HCT116 (cell line): ENCODE results near the gene ANKRD22. TPM values are rescaled to one million over a fixed set of nuclear protein-coding genes. Genes with fewer than 3 reads are reported as not detected.

Source experiments
- ATAC-seq: fragments of 200-7000 bp; cut with Tn5 transposase; 2 replicates; pipeline ENCODE4 v1.9.1; 2020; ENCODE audit warnings: mild to moderate bottlenecking, moderate library complexity
- BruUV-seq: library from RNA; stranded (reverse); fragments of 400-500 nt; replicated peaks from 2 replicates; lab custom pipeline; 2021; lab: Mats Ljungman, UMichigan
- CTCF ChIA-PET: fragments of 300-600 bp; sonication (Branson Sonifier 250); formaldehyde crosslinking; loops from one replicate; lab custom pipeline; 2021; ENCODE audit warnings: antibody characterized with exemption; lab: Charles Lee
- POLR2A ChIA-PET: fragments of 300-600, 350-600 bp; sonication (Branson Sonifier 250); formaldehyde crosslinking; loops from one replicate; lab custom pipeline; 2021; ENCODE audit warnings: antibody characterized with exemption; lab: Charles Lee
- RAD21 ChIA-PET, 2 experiments: fragments of 300-600 bp; sonication (Branson Sonifier 250); formaldehyde crosslinking; loops; one replicate each; lab custom pipeline; 2023; ENCODE audit warnings: low total read pairs in 2 of 2; ENCODE audit not compliant: uncharacterized antibody in 2 of 2, unreplicated experiment in 2 of 2, low non-redundant PET in 1 of 2; lab: Charles Lee
- DNase-seq: peaks from one replicate; pipeline ENCODE4 v3.0.0-alpha.2; 2010; ENCODE audit warnings: low read depth, low spot score
- H2AFZ ChIP-seq: fragments of 200-600 bp; shearing (Covaris generic), sonication (generic); 2 replicates; pipeline ENCODE4 v1.6.1; 2017; ENCODE audit warnings: low read depth, mixed run types, mixed read lengths, antibody characterized with exemption, low read length; ENCODE audit not compliant: poor library complexity, severe bottlenecking
- H3K27ac ChIP-seq: 2 replicates; pipeline ENCODE4 v1.5.1; 2012; ENCODE audit warnings: low read depth, low read length
- H3K27me3 ChIP-seq: fragments of 200-600 bp; sonication (generic); 2 replicates; pipeline ENCODE4 v1.6.1; 2016; ENCODE audit warnings: mixed run types, low read length, mixed read lengths; ENCODE audit not compliant: insufficient read depth
- H3K36me3 ChIP-seq, 2 experiments: fragments of 200-500 bp in 1 of 2; fragments of 200-600 bp in 1 of 2; sonication (Bioruptor generic) in 1 of 2; sonication (generic) in 1 of 2; 2 replicates each; pipeline versions ENCODE4 v1.5.1 to v1.6.1; 2014 to 2016; ENCODE audit warnings: low read length in 2 of 2, inconsistent platforms in 1 of 2, mixed read lengths in 1 of 2, mixed run types in 1 of 2; ENCODE audit not compliant: insufficient read depth in 2 of 2, control insufficient read depth in 1 of 2
- H3K4me1 ChIP-seq, 2 experiments: fragments of 200-600 bp in 1 of 2; sonication (generic) in 1 of 2; 2 replicates each; pipeline versions ENCODE4 v1.5.1 to v1.6.1; 2012 to 2017; ENCODE audit warnings: low read length in 2 of 2, inconsistent platforms in 1 of 2, mild to moderate bottlenecking in 1 of 2, mixed read lengths in 1 of 2, mixed run types in 1 of 2, moderate library complexity in 1 of 2; ENCODE audit not compliant: insufficient read depth in 2 of 2, control insufficient read depth in 1 of 2
- H3K4me2 ChIP-seq: fragments of 200-600 bp; sonication (generic); 2 replicates; pipeline ENCODE4 v1.6.1; 2017; ENCODE audit warnings: mixed run types, low read length, mixed read lengths
- H3K4me3 ChIP-seq, 2 experiments: fragments of 200-600 bp in 1 of 2; sonication (generic) in 1 of 2; replicated peaks in 1 of 2; 2 replicates each; pipeline ENCODE4 v1.5.1; 2011 to 2016; ENCODE audit warnings: low read length in 2 of 2, control low read depth in 1 of 2, low read depth in 1 of 2, mild to moderate bottlenecking in 1 of 2, mixed read lengths in 1 of 2, mixed run types in 1 of 2
- H3K79me2 ChIP-seq: fragments of 200-600 bp; sonication (generic); 2 replicates; pipeline ENCODE4 v1.6.1; 2017; ENCODE audit warnings: mild to moderate bottlenecking, mixed run types, low read length, moderate library complexity, mixed read lengths; ENCODE audit not compliant: insufficient read depth
- H3K9ac ChIP-seq: fragments of 200-600 bp; sonication (generic); 2 replicates; pipeline ENCODE4 v1.6.1; 2016; ENCODE audit warnings: low read length, mixed read lengths
- H3K9me2 ChIP-seq: fragments of 200-600 bp; sonication (generic), shearing (Covaris generic); 2 replicates; pipeline ENCODE4 v1.6.1; 2017; ENCODE audit warnings: mixed run types, mild to moderate bottlenecking, moderate library complexity; ENCODE audit not compliant: insufficient read depth
- H3K9me3 ChIP-seq, 2 experiments: fragments of 200-500 bp in 1 of 2; fragments of 200-600 bp in 1 of 2; sonication (Bioruptor generic) in 1 of 2; sonication (generic) in 1 of 2; 2 replicates each; pipeline ENCODE4 v1.6.1; 2014 to 2017; ENCODE audit warnings: low read length in 2 of 2, mixed read lengths in 2 of 2, inconsistent platforms in 1 of 2, low read depth in 1 of 2, mild to moderate bottlenecking in 1 of 2, mixed run types in 1 of 2, moderate library complexity in 1 of 2; ENCODE audit not compliant: control insufficient read depth in 1 of 2, insufficient read depth in 1 of 2
- H4K20me1 ChIP-seq: fragments of 200-600 bp; sonication (generic), shearing (Covaris generic); 2 replicates; pipeline ENCODE4 v1.6.1; 2017; ENCODE audit warnings: mixed run types, mild to moderate bottlenecking, moderate library complexity; ENCODE audit not compliant: insufficient read depth
- CEBPB ChIP-seq: IDR thresholded peaks from 2 replicates; pipeline ENCODE4 v1.6.1; 2012; ENCODE audit warnings: low read depth
- EGR1 ChIP-seq: IDR thresholded peaks from 2 replicates; pipeline ENCODE4 v1.6.1; 2012; ENCODE audit warnings: low read depth
- EZH2phosphoT487 ChIP-seq: fragments of 200-600 bp; IDR thresholded peaks from 2 replicates; pipeline ENCODE4 v1.6.1; 2018; ENCODE audit warnings: antibody characterized with exemption, borderline replicate concordance
- FOSL1 ChIP-seq: IDR thresholded peaks from 2 replicates; pipeline ENCODE4 v1.6.1; 2012; ENCODE audit warnings: low read depth
- JUND ChIP-seq: IDR thresholded peaks from 2 replicates; pipeline ENCODE4 v1.6.1; 2012
- RAD21 ChIP-seq: IDR thresholded peaks from 2 replicates; pipeline ENCODE4 v1.6.1; 2012; ENCODE audit warnings: low read depth, mild to moderate bottlenecking
- SIN3A ChIP-seq: IDR thresholded peaks from 2 replicates; pipeline ENCODE4 v1.6.1; 2012; ENCODE audit warnings: low read depth
- SP1 ChIP-seq: IDR thresholded peaks from 2 replicates; pipeline ENCODE4 v1.6.1; 2012; ENCODE audit warnings: low read depth
- SRF ChIP-seq: IDR thresholded peaks from 2 replicates; pipeline ENCODE4 v1.6.1; 2012; ENCODE audit warnings: low read depth
- ZFX ChIP-seq: fragments of 450-650 bp; IDR thresholded peaks from 2 replicates; pipeline ENCODE4 v1.6.1; 2017
- intact Hi-C: fragments of 100-400 bp; cut with micrococcal nuclease; formaldehyde crosslinking; loops from 2 replicates; pipeline ENCODE4 v1.10.0; 2022
- total RNA-seq: library from RNA; stranded (reverse); gene quantifications from one replicate; pipeline ENCODE4 v1.2.1, GENCODE V29; 2021; ENCODE audit not compliant: unreplicated experiment
- TF ChIP-seq, protein P1 (sequence below): IDR thresholded peaks from 2 replicates; pipeline ENCODE4 v1.6.1; 2011; ENCODE audit warnings: mild to moderate bottlenecking, low read length, moderate library complexity; ENCODE audit not compliant: insufficient replicate concordance; ENCODE audit errors: extremely low read depth
- TF ChIP-seq, protein P2 (sequence below): IDR thresholded peaks from 2 replicates; pipeline ENCODE4 v1.6.1; 2012; ENCODE audit warnings: low read depth

Gene ANKRD22
- total RNA-seq, 1 experiment from 2014 or later = 2.3 TPM

DNA sequence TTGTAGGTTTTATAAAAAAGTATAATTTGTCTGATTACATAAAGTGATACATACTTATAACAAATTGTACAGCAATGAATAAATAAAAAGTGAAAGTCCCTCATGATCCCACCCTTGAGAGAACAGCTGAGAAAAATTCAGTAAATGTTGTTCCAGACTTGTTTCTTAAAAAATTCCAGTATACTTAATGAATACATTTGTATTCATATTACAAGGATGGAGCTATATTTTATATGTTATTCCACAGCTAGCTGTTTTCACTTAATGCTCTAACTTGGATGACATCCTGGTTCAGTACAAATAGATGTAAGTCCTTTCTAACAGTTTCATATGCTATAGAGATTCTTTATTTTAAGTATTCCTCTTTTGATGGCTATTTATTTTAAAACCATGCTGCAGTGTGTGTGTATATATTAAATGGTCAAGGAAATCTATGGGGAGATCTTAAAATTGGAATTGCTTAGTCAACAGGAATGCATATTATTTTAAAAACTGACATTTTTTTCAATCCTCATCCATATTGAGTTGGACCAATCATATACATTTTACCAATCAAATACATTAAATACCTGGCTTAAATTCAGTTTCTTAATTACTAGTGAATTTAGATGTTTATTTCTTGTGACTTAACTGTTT is 37.3 kb upstream of the ANKRD22 start:
- intact Hi-C loops = no loop called here
- Histone ChIP-seq H2AFZ (no peak overlapping the region), H3K4me1 (peaks cover 5 to 53% of the 10 kb centered on the region in 2 experiments; a peak in 3 of 4 replicates), H3K4me3 (no peak overlapping the region), H3K27me3 (no peaks in the 10 kb centered on the region), H3K9me3 (no peaks in the 10 kb centered on the region), H4K20me1 (no peaks in the 10 kb centered on the region), H3K79me2 (peaks cover 17% of the 10 kb centered on the region), H3K9ac (no peak overlapping the region), H3K9me2 (no peaks in the 10 kb centered on the region), H3K4me2 (no peak overlapping the region), H3K36me3 (no peaks in the 10 kb centered on the region), H3K27ac (no peak overlapping the region)
- BruUV-seq = no TSS peak
- no peak for ATAC-seq
- TF ChIP-seq EGR1 (no peak), FOSL1 (no peak), CEBPB (no peak), SP1 (no peak), RAD21 (no peak), JUND (no peak), SIN3A (no peak), EZH2phosphoT487 (no peak), SRF (no peak), ZFX (no peak)
- TF ChIP-seq, protein P1, sequence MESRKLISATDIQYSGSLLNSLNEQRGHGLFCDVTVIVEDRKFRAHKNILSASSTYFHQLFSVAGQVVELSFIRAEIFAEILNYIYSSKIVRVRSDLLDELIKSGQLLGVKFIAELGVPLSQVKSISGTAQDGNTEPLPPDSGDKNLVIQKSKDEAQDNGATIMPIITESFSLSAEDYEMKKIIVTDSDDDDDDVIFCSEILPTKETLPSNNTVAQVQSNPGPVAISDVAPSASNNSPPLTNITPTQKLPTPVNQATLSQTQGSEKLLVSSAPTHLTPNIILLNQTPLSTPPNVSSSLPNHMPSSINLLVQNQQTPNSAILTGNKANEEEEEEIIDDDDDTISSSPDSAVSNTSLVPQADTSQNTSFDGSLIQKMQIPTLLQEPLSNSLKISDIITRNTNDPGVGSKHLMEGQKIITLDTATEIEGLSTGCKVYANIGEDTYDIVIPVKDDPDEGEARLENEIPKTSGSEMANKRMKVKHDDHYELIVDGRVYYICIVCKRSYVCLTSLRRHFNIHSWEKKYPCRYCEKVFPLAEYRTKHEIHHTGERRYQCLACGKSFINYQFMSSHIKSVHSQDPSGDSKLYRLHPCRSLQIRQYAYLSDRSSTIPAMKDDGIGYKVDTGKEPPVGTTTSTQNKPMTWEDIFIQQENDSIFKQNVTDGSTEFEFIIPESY = no peak
- TF ChIP-seq, protein P2, sequence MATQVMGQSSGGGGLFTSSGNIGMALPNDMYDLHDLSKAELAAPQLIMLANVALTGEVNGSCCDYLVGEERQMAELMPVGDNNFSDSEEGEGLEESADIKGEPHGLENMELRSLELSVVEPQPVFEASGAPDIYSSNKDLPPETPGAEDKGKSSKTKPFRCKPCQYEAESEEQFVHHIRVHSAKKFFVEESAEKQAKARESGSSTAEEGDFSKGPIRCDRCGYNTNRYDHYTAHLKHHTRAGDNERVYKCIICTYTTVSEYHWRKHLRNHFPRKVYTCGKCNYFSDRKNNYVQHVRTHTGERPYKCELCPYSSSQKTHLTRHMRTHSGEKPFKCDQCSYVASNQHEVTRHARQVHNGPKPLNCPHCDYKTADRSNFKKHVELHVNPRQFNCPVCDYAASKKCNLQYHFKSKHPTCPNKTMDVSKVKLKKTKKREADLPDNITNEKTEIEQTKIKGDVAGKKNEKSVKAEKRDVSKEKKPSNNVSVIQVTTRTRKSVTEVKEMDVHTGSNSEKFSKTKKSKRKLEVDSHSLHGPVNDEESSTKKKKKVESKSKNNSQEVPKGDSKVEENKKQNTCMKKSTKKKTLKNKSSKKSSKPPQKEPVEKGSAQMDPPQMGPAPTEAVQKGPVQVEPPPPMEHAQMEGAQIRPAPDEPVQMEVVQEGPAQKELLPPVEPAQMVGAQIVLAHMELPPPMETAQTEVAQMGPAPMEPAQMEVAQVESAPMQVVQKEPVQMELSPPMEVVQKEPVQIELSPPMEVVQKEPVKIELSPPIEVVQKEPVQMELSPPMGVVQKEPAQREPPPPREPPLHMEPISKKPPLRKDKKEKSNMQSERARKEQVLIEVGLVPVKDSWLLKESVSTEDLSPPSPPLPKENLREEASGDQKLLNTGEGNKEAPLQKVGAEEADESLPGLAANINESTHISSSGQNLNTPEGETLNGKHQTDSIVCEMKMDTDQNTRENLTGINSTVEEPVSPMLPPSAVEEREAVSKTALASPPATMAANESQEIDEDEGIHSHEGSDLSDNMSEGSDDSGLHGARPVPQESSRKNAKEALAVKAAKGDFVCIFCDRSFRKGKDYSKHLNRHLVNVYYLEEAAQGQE = no peak
- no peak for DNase-seq
- ChIA-PET POLR2A (no interaction called here), CTCF (interaction anchor here (1.6 kb wide), 1 partner anchor 54 kb away, joined by 3 read pairs; no protein-coding TSS in a partner anchor), RAD21 (no interaction called here)
